GM18520 (cell line): ENCODE results near the gene GTPBP3.
"Not testable (repeated sequence)": the region's sequence is repeated elsewhere in the genome, so short reads cannot be mapped to it uniquely, and the experiment has no call there.

Experiments
- ATAC-seq: cut with Tn5 transposase; IDR thresholded peaks from one replicate; pipeline ENCODE4 v1.9.1; 2021; ENCODE audit not compliant: unreplicated experiment

GTPBP3 gene

GRCh38 chr19:17341386-17341785 lies 4.0 kb downstream of the GTPBP3 start:
- ATAC-seq, result no peak

- no peak for ATAC-seq
Observed at GRCh38 chr19:17341845-17342244, 4.5 kb downstream of the GTPBP3 start.

GRCh38 chr19:17346109-17346671 lies 8.8 kb downstream of the GTPBP3 start:
- peak; percentile 34 for ATAC-seq

- no peak for ATAC-seq
Observed at GRCh38 chr19:17347361-17347760, 10.0 kb downstream of the GTPBP3 start.

- ATAC-seq, result no peak
Observed at GRCh38 chr19:17347877-17348276, 10.5 kb downstream of the GTPBP3 start.

GRCh38 chr19:17348700-17349099 lies 11.3 kb downstream of the GTPBP3 start:
- ATAC-seq, result no peak

- ATAC-seq, result no peak
Observed at GRCh38 chr19:17351815-17352435, 14.6 kb downstream of the GTPBP3 start.

- ATAC-seq, result no peak
Observed at GRCh38 chr19:17352608-17353280, 15.4 kb downstream of the GTPBP3 start.

- ATAC-seq, result no peak
Observed at GRCh38 chr19:17353386-17353785, 16.0 kb downstream of the GTPBP3 start.

- no peak for ATAC-seq
Observed at GRCh38 chr19:17357078-17357666, 19.8 kb downstream of the GTPBP3 start.

- ATAC-seq, result no peak
Observed at GRCh38 chr19:17357724-17358123, 20.4 kb downstream of the GTPBP3 start.

GRCh38 chr19:17358395-17358794 lies 21.0 kb downstream of the GTPBP3 start:
- no peak for ATAC-seq

- ATAC-seq, result no peak
Observed at GRCh38 chr19:17359905-17360800, 22.8 kb downstream of the GTPBP3 start.

- not testable (repeated sequence) for ATAC-seq
Observed at GRCh38 chr19:17363852-17364605, 26.7 kb downstream of the GTPBP3 start.

- ATAC-seq, result no peak
Observed at GRCh38 chr19:17365361-17365760, 28.0 kb downstream of the GTPBP3 start.

- ATAC-seq, result peak; percentile 94
Observed at GRCh38 chr19:17370026-17370587, 32.8 kb downstream of the GTPBP3 start.

GRCh38 chr19:17376935-17377600 lies 39.7 kb downstream of the GTPBP3 start, which contains the start of gene PLVAP:
PLVAP (minus strand) TSS chr19:17377342; CDS start chr19:17377288, 54 bp downstream.
- ATAC-seq, result no peak

GRCh38 chr19:17378271-17378670 lies 40.9 kb downstream of the GTPBP3 start:
- ATAC-seq, result no peak

GRCh38 chr19:17379221-17379631 lies 41.9 kb downstream of the GTPBP3 start:
- ATAC-seq, result no peak
